Left ventricle myocardium superior (tissue), 1 donor: ENCODE data around the gene JAK3. TPM values are rescaled to one million over a fixed set of nuclear protein-coding genes. Genes with fewer than 3 reads are reported as not detected.
"Not testable (repeated sequence)": the region's sequence is repeated elsewhere in the genome, so short reads cannot be mapped to it uniquely, and the experiment has no call there.

Experiments used
- ATAC-seq: fragments of 200-7000 bp; cut with Tn5 transposase; one replicate; pipeline ENCODE4 v1.9.1; 2020; ENCODE audit warnings: mild to moderate bottlenecking, moderate library complexity
- DNase-seq: peaks from one replicate; pipeline ENCODE4 v3.0.0-alpha.2; 2020
- intact Hi-C: fragments of 100-400 bp; cut with micrococcal nuclease; formaldehyde crosslinking; loops from one replicate; pipeline ENCODE4 v1.11.0; 2022
- total RNA-seq: library from RNA; stranded (reverse); fragmentation: NEBNext Ultra II Directional; extraction: Animal tissue kit (Norgen Biotek cat#: 25700); gene quantifications from one replicate; pipeline ENCODE4 v1.2.1, GENCODE V29; 2021
- donor health status: DM: no; HTN: yes; CAD: no; lungs with severe emphysema.

The JAK3 gene
- total RNA-seq, 1 donor from 2014 or later, result 1.5 TPM

GRCh38 chr19:17817668-17818363 is 30.0 kb downstream of the JAK3 start:
- no peak for ATAC-seq
- intact Hi-C loops, result no loop called here
- DNase-seq, result no peak

- DNase-seq, result no peak
- intact Hi-C loops, result no loop called here
- no peak for ATAC-seq
These were observed 35.7 kb downstream of the JAK3 start for GRCh38 chr19:17812099-17812498.

GRCh38 chr19:17811681-17812080 is 36.1 kb downstream of the JAK3 start:
- no peak for ATAC-seq
- no peak for DNase-seq
- intact Hi-C loops, result no loop called here

- intact Hi-C loops, result no loop called here
- DNase-seq (no peak), ATAC-seq (no peak)
These were observed 36.7 kb downstream of the JAK3 start for GRCh38 chr19:17811103-17811502.

- ATAC-seq, result no peak
- intact Hi-C loops, result no loop called here
These were observed 40.0 kb downstream of the JAK3 start for GRCh38 chr19:17807731-17808316.

GRCh38 chr19:17806945-17807344 is 40.8 kb downstream of the JAK3 start:
- intact Hi-C loops, result no loop called here
- ATAC-seq, result no peak

More at GRCh38 chr19:17807731-17808316, 40.0 kb downstream of the JAK3 start:
- no peak for DNase-seq

GRCh38 chr19:17805427-17805826 is 42.4 kb downstream of the JAK3 start:
- DNase-seq (no peak), ATAC-seq (no peak)
- intact Hi-C loops, result no loop called here

More at GRCh38 chr19:17806945-17807344, 40.8 kb downstream of the JAK3 start:
- DNase-seq, result no peak

- DNase-seq, result peak; percentile 42
- no peak for ATAC-seq
- intact Hi-C loops, result no loop called here
These were observed 44.4 kb downstream of the JAK3 start for GRCh38 chr19:17803264-17803896.

GRCh38 chr19:17802137-17802858 is 45.5 kb downstream of the JAK3 start:
- intact Hi-C loops, result no loop called here
- ATAC-seq (no peak), DNase-seq (no peak)

GRCh38 chr19:17798599-17798998 is 49.2 kb downstream of the JAK3 start:
- DNase-seq, ATAC-seq, intact Hi-C loops: not testable (repeated sequence)

GRCh38 chr19:17797424-17798201 is 50.2 kb downstream of the JAK3 start:
- DNase-seq (no peak), ATAC-seq (no peak)
- intact Hi-C loops, result no loop called here

GRCh38 chr19:17796838-17797423 is 50.9 kb downstream of the JAK3 start:
- ATAC-seq, result no peak
- DNase-seq, result no peak
- intact Hi-C loops, result no loop called here

- ATAC-seq (no peak), DNase-seq (no peak)
- intact Hi-C loops, result no loop called here
These were observed 51.6 kb downstream of the JAK3 start for GRCh38 chr19:17796013-17796837.

GRCh38 chr19:17795495-17795856 is 52.3 kb downstream of the JAK3 start:
- ATAC-seq (no peak), DNase-seq (no peak)
- intact Hi-C loops, result no loop called here

GRCh38 chr19:17794731-17795494 is 52.9 kb downstream of the JAK3 start, which contains the start of gene B3GNT3:
Gene B3GNT3 (plus strand): TSS chr19:17795138. CDS start chr19:17807808, 12,670 bp downstream.
- ATAC-seq, result no peak
- DNase-seq, result peak; percentile 47
- intact Hi-C loops, result no loop called here

GRCh38 chr19:17794412-17794730 is 53.4 kb downstream of the JAK3 start:
- DNase-seq, result no peak
- ATAC-seq, result no peak
- intact Hi-C loops, result no loop called here

GRCh38 chr19:17790059-17790780 is 57.6 kb downstream of the JAK3 start:
- no peak for DNase-seq
- ATAC-seq, result no peak
- intact Hi-C loops, result no loop called here
